Nephron progenitor cell (in vitro differentiated cells): ENCODE data around the gene LCP1.

Experiments
- DNase-seq: peaks from one replicate; pipeline ENCODE4 v3.0.0; 2021
- H3K27ac Mint-ChIP-seq: 2 replicates; pipeline ENCODE4 v1.8.0; 2021; ENCODE audit warnings: mild to moderate bottlenecking, moderate library complexity, mixed read lengths
- H3K27me3 Mint-ChIP-seq: 2 replicates; pipeline ENCODE4 v1.8.0; 2021; ENCODE audit warnings: mild to moderate bottlenecking, low read depth, mixed read lengths; ENCODE audit not compliant: poor library complexity
- H3K36me3 Mint-ChIP-seq: 2 replicates; pipeline ENCODE4 v1.8.0; 2021; ENCODE audit warnings: low read depth, mixed read lengths
- H3K4me1 Mint-ChIP-seq: 2 replicates; pipeline ENCODE4 v1.8.0; 2021; ENCODE audit warnings: mixed read lengths
- H3K4me3 Mint-ChIP-seq: 2 replicates; pipeline ENCODE4 v1.8.0; 2021; ENCODE audit warnings: mild to moderate bottlenecking, moderate library complexity, mixed read lengths
- H3K9me3 Mint-ChIP-seq: 2 replicates; pipeline ENCODE4 v1.8.0; 2021; ENCODE audit warnings: mild to moderate bottlenecking, moderate library complexity, mixed read lengths
- TF ChIP-seq, protein P1 (sequence below): fragments of 200-600 bp; sonication (generic); IDR thresholded peaks from 2 replicates; pipeline ENCODE4 v1.5.0; 2021; ENCODE audit warnings: antibody characterized with exemption

LCP1 gene

DNA sequence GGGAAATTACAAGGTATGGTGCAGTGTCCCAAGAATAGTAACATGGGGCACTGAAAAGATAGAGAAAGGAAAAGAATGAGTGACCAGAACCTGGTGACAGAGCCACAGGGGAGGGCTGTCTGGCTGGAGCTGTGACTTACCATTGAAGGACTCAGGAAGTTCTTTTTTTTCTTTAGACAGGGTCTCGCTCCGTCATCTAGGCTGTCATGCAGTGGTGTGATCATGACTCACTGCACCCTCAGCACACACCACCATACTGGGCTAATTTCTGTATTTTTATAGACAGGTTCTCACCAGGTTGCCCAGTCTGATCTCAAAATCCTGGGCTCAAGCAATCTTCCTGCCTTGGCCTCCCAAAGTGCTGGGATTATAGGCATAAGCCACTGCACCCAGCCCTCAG is 68.4 kb downstream of the LCP1 start:
- TF ChIP-seq, protein P1, sequence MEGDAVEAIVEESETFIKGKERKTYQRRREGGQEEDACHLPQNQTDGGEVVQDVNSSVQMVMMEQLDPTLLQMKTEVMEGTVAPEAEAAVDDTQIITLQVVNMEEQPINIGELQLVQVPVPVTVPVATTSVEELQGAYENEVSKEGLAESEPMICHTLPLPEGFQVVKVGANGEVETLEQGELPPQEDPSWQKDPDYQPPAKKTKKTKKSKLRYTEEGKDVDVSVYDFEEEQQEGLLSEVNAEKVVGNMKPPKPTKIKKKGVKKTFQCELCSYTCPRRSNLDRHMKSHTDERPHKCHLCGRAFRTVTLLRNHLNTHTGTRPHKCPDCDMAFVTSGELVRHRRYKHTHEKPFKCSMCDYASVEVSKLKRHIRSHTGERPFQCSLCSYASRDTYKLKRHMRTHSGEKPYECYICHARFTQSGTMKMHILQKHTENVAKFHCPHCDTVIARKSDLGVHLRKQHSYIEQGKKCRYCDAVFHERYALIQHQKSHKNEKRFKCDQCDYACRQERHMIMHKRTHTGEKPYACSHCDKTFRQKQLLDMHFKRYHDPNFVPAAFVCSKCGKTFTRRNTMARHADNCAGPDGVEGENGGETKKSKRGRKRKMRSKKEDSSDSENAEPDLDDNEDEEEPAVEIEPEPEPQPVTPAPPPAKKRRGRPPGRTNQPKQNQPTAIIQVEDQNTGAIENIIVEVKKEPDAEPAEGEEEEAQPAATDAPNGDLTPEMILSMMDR: no peak
- H3K27ac Mint-ChIP-seq: no peak overlapping the region
- peaks cover 6% of the 10 kb centered on the region for H3K4me1 Mint-ChIP-seq
- DNase-seq: no peak
- H3K4me3 Mint-ChIP-seq: no peak overlapping the region
- H3K36me3 Mint-ChIP-seq: no peaks in the 10 kb centered on the region
- no peaks in the 10 kb centered on the region for H3K9me3 Mint-ChIP-seq
- H3K27me3 Mint-ChIP-seq: peaks cover 4% of the 10 kb centered on the region

DNA sequence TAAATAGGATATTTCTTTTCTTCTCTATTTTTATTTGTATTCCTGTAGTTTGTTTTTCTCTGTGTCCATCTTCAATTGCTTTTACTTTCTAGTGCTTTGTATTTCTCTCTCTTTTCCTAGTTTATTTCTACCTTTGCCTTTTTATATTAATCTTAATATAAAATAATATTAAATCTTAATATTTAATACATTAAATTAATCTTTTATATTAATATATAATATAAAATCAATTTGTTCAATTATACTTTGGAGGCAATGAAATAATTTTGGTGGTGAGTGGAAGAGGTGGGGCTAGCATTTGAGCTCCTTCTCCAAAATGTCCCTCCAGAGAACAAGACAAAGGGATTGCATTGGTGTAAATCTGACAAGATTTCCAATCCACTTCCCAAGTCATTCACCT is 70.8 kb downstream of the LCP1 start:
- H3K4me3 Mint-ChIP-seq: no peak overlapping the region
- H3K36me3 Mint-ChIP-seq: no peaks in the 10 kb centered on the region
- TF ChIP-seq, protein P1: no peak
- peaks cover 11% of the 10 kb centered on the region for H3K4me1 Mint-ChIP-seq
- H3K27ac Mint-ChIP-seq: no peak overlapping the region
- peaks cover 3% of the 10 kb centered on the region for H3K27me3 Mint-ChIP-seq
- no peak for DNase-seq
- H3K9me3 Mint-ChIP-seq: no peaks in the 10 kb centered on the region

DNA sequence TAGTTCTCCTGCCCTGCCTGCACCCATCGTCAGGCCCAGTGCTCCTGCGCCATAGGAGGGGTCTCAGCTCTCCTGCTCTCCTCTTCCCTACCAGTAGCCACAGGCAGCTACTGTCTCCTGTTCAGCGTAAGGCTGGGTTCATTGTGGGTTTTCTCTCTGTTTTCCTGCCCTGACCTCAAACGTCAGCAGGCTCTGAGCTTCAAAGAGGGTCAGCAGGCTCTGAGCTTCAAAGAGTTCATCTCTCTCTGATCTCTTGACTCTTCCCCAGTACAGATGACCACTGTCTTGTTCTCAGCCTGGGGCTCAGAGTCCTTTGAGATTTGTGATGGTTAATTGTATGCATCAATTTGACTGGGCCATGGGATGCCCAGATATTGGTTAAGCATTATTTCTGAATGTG is 72.5 kb downstream of the LCP1 start:
- H3K27ac Mint-ChIP-seq: no peak overlapping the region
- no peak for DNase-seq
- H3K4me1 Mint-ChIP-seq: peaks cover 11% of the 10 kb centered on the region
- no peaks in the 10 kb centered on the region for H3K36me3 Mint-ChIP-seq
- no peaks in the 10 kb centered on the region for H3K9me3 Mint-ChIP-seq
- TF ChIP-seq, protein P1: no peak
- H3K4me3 Mint-ChIP-seq: no peak overlapping the region
- no peaks in the 10 kb centered on the region for H3K27me3 Mint-ChIP-seq

DNA sequence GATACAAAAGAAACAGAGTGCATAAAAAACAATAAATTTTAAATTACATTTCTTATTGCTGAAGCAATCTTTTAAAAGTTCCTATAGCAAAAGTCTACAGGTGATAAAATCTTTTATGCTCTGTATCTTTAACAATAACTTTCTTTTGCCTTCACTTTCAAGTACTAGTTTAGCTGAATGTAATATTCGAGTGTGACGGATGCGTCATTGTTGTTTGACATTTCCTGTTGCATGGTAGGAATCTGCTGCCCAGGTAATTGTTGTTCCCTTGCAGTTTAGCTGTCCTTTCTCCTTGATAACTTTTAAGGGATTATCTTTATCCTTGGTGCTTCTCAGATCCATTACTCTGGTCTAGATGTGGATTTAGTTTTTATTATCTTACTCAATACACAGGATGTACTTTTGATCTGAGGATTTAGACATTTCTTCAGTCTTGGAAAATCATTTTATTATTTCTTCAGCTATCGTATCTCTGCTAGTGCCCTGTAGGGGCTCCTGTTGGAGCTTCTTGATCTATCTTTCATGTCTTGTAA is 75.1 kb downstream of the LCP1 start:
- no peak for DNase-seq

DNA sequence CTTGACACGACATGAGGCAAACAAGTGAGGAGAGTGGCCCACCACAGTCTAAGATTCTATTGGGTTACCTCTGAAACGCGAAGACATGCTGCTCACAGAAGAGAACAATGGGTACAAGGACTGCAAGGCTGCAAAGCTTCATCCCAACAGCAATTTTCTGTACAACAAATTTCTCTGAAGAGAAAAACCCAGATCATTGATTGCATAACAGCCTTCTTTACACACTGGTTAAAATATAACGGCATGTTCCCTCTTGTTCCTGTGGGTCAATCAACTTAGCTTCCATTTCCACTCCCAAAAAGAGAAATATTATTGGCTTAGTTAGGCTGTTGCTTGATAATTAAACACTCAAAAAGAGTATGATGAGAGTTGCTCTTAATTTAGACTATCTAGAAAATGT is 77.1 kb downstream of the LCP1 start, which contains the start of gene CPB2:
CPB2 (minus strand) TSS at position 166 of the 400 bp plus-strand sequence; CDS start at position 142, 24 bp downstream.
- H3K27ac Mint-ChIP-seq: no peak within 1 kb of the TSS
- H3K27me3 Mint-ChIP-seq: no peaks in the 10 kb centered on the region
- H3K9me3 Mint-ChIP-seq: no peaks in the 10 kb centered on the region
- no peaks in the 10 kb centered on the region for H3K36me3 Mint-ChIP-seq
- DNase-seq: no peak
- H3K4me1 Mint-ChIP-seq: peaks cover 11% of the 10 kb centered on the region
- no peak within 1 kb of the TSS for H3K4me3 Mint-ChIP-seq
- TF ChIP-seq, protein P1: no peak

More for the DNA sequence above, 75.1 kb downstream of the LCP1 start:
- TF ChIP-seq, protein P1: no peak
- H3K9me3 Mint-ChIP-seq: no peaks in the 10 kb centered on the region
- no peaks in the 10 kb centered on the region for H3K36me3 Mint-ChIP-seq
- no peak overlapping the region for H3K4me3 Mint-ChIP-seq
- no peaks in the 10 kb centered on the region for H3K27me3 Mint-ChIP-seq
- H3K4me1 Mint-ChIP-seq: peaks cover 11% of the 10 kb centered on the region
- H3K27ac Mint-ChIP-seq: no peak overlapping the region

DNA sequence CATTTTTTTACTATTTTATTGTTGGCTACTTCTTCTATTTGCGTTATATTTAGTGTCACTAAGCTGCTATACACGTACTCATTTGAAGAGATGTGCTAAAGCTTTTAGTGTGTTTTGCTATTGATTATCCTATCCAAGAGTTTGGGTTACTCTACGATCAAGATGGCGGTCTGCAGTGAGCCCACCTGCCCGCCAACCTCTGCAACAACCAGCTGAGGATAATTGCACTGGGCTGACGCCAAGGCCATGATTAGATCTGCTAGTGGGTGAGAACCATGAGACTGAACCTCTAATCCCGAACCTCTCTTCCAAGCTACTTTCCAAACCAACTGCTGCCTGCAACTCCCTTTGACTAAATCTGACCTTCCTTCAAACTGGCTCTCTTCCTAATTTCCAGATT is 78.9 kb downstream of the LCP1 start:
- no peak for DNase-seq
- no peak overlapping the region for H3K4me3 Mint-ChIP-seq
- peaks cover 5% of the 10 kb centered on the region for H3K4me1 Mint-ChIP-seq
- no peak overlapping the region for H3K27ac Mint-ChIP-seq
- H3K27me3 Mint-ChIP-seq: peaks cover 3% of the 10 kb centered on the region
- TF ChIP-seq, protein P1: no peak
- H3K9me3 Mint-ChIP-seq: no peaks in the 10 kb centered on the region
- no peaks in the 10 kb centered on the region for H3K36me3 Mint-ChIP-seq
